HG03439 (cell line): ENCODE measurements around the gene RINT1.
A peak's percentile ranks its signal among the peaks of the same experiment; 100 is the strongest.

Source experiments
- ATAC-seq: cut with Tn5 transposase; IDR thresholded peaks from one replicate; pipeline ENCODE4 v1.9.1; 2021; ENCODE audit warnings: mild to moderate bottlenecking, moderate library complexity; ENCODE audit not compliant: unreplicated experiment

The RINT1 gene

DNA sequence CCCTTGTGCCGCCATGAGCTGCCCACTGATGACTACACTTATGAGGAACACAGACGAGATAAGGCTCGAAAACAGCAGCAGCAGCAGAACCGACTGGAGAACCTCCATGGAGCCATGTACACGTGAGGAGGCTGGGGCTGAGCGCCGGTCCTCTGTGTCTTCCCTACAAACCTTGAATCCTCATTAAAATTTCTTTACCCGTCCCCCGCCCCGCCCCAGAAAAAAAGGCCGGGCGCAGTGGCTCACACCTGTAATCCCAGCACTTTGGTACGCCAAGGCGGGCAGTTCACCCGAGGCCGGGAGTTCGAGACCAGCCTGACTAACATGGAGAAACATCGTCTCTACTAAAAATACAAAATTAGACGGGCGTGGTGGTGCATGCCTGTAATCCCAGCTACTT, 1.5 kb upstream of the RINT1 start:
- ATAC-seq = no peak

- no peak for ATAC-seq
Observed at GRCh38 chr7:105532709-105533460, 884 bp downstream of the RINT1 start.

GRCh38 chr7:105538339-105538738, 6.3 kb downstream of the RINT1 start:
- ATAC-seq = no peak

GRCh38 chr7:105559926-105560325, 27.9 kb downstream of the RINT1 start:
- no peak for ATAC-seq

GRCh38 chr7:105565190-105565589, 33.2 kb downstream of the RINT1 start:
- ATAC-seq = no peak

DNA sequence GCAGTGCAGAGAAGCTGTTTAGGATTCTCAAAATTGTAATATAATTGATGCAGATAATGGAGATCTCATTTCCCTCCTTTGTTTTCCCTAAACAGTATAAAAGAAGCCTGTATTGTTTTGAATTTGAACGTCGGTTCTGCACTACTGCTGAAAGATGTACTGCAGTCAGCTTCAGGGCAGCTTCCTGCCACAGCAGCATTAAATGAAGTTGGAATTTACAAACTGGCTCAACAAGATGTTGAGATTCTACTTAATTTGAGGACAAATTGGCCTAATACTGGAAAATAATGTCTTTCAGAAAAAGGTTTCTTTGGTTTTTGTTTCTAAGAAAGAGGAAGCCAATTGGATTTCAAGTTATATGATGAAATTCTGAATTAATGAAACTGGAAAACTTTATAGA, 35.0 kb downstream of the RINT1 start:
- ATAC-seq = no peak

DNA sequence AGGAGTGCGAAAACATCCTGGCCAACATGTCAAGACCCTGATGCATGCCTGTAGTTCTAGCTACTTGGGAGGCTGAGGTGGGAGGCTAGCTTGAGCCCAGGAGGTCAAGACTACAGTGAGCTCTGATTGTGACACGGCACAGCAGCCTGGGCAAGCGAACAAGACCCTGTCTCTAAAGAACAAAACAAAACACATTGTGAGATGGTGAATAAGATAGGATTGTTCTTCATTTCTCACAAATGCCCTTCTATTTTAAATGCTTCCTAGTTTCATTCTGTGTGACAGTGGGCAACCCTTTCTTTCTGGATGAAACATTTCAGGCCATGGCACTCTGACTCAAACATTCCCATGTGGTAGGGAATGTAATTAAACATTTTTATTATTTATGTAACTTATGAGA, 35.8 kb downstream of the RINT1 start:
- no peak for ATAC-seq

DNA sequence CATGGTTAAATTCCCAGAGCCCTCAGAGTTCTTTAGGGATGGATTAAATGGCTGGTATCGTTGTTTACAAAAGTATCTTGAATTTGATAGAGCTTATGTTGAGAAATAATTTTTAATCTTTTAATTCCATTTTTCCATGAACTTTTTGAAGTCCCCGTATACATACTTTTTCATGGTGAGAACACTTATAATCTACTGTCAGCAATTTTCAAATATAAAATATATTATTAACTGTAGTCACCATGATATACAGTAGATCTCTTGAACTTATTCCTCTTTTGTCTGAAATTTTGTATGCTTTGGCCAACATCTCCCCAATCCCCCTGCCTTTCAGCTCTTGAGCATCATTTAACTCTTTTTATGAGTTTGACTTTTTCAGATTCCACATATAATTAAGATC, 39.9 kb downstream of the RINT1 start:
- no peak for ATAC-seq

DNA sequence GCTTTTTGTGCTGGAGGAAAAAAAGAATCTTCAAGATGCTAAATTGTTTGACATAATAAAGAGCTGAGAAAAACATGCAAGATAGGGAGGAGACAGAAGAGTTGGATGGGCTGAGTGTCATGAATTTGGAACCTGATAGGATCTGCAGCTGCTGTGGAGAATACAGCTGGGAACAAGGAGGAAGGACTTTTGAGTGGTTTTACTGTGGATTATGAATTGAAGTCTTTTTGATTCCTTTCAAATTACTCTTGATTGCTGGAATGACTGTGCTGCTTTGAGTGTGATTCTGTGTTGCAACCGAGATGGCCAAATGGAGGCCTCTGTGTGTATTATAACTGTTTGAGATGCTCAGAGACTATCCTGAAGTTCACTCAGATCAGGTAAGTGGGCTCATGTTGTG, 45.2 kb downstream of the RINT1 start:
- no peak for ATAC-seq

- no peak for ATAC-seq
Observed at GRCh38 chr7:105578496-105578895, 46.5 kb downstream of the RINT1 start.

- no peak for ATAC-seq
Observed at GRCh38 chr7:105580022-105580740, 48.2 kb downstream of the RINT1 start.

DNA sequence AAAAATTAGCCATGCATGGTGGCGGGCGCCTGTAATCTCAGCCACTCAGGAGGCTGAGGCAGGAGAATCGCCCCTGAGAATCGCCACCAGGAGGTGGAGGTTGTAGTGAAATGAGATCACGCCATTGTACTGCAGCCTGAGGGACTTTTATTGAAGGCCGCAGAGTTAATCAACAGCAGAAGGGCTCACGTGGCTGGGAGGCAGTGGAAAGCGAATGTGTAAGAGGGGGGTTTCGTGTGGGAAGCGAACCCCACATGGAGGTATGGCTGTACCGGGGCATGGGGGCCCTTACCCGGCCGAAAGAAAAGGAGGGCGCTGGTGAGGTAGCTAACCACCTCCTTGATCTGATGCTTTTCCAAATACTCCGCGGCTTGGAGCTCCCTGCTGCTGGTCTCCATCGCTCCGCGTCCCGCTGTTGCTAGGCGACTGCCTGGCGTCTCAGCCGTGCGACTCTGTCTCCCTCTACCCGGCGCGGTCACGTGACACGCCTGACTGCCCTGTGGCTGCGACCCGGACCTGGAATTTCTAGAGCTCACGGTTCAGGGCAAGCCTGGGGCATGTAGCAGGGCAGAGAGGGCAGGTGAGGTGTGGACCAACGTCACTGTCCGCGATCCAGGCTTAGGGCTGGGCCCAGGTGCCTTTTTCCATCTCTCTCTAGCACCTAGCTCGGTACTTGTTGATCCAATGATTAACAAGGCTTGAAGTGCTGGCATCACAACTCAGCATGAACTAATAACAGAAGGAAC, 49.2 kb downstream of the RINT1 start, which contains the start of gene EFCAB10:
Gene EFCAB10 (minus strand): TSS at position 428 of the 746 bp plus-strand sequence. CDS start 30 bp downstream, at position 398.
- ATAC-seq = peak; percentile 79

- ATAC-seq = no peak
Observed at GRCh38 chr7:105583061-105583460, 51.1 kb downstream of the RINT1 start.

DNA sequence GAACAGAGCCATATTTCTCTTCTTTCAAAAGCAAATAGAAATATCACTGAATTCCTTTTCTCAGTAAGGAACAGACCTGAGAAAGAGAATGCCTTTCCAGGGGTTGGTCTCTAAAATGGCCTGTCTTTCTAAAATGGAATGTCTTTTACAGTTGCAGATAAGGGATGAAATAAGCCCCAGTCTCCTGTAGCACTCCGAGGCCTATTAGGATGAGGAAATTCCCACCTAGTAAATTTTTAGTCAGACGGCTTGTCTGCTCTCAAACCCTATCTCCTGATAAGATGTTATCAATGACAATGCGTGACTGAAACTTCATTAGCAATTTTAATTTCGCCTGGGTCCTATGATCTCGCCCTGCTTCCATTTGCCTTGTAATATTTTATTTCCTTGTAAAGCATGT, 52.2 kb downstream of the RINT1 start:
- ATAC-seq = no peak

DNA sequence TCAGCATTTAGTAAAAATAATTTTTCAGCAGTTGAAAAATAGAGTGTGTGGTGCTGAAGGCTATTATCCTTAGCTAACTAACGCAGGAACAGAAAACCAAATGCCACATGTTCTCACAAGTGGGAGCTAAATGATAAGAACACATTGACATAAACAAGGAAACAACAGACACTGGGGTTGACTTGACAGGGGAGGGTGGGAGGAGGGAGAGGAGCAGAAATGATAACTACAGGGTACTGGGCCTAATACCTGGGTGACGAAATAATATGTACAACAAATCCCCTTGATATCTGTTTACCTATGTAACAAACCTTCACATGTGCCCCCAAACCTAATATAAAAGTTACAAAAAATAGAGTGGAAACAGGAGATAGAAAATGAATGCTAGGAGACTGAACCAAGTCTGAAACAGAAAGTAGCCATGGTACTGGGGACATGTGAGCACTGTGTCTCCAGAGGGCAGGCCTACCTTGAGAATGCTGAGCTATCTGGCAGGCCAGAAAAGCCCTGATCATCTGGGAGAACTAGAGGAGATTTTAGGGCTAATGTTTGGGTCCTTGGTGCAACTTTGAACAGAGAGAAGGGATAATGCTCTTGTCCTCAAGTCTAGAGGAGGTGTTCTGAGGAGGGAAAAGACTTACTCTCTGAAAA, 54.0 kb downstream of the RINT1 start:
- no peak for ATAC-seq

DNA sequence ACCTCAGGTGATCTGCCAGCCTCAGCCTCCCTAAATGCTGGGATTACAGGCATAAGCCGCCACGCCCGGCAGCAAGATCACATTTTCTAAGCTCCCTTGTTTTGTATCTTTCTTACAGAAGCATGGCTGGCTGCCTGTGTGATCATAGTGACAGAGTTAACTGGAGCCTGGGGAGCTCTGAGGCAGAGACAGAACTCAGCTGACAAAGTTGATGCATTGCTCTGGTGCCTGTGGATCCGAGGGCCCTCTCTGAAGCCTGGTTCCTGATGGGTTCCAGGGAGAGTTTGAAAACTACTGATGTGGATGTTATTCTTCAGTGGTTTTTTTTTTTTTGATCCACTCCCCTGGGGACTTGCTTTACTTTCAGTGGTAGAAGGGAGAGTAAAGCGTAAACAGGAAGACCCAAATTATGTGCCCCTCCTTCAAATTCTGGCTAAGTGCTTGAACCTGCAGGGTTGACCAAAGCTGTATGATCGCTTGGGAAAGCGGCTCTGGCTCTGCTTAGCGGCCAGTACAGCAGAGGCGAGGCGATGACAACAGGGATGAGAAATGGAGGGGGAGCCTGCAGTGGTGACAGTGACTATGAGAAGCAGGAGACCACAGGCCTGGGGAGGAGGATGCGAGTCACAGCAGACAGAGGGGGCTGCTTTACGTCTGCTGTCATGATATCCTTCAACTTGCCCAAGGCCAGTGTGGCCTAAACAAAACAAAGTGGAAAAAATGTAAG, 56.1 kb downstream of the RINT1 start:
- ATAC-seq = no peak

DNA sequence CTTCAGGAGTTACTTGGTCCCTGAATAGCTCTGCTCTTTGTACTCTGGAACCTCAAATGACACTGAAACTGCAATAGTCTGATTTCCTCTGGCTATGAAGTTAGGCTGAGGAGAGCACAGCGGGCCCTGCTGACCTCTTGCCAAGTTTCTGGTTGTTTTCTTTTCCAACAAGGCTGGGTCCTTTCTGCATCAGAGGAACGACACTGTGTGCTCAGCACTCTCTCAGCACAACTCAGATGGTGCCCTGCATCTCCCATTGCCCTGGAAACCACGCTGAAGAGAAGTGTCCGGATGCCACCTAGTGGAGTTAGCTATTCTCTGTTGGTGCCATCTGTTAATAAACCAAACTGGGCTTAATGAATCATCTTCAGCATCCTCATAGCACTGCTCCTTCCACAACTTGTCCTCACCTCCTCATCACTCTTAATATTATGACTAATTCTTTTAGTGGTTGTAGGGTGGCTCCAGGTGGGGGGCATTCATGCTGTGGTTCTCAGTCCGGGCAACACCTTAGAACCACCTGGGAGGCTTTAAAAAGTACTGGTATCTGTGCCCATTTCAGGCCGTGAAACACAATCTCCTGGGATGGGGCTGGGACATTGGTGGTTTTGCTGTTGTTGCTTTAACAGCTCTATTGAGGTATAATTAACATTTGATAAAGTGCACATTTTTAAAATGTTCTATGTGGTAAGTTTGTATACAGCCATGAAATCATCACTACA, 57.5 kb downstream of the RINT1 start:
- ATAC-seq = peak; percentile 86

- no peak for ATAC-seq
Observed at GRCh38 chr7:105590793-105591192, 58.8 kb downstream of the RINT1 start.

DNA sequence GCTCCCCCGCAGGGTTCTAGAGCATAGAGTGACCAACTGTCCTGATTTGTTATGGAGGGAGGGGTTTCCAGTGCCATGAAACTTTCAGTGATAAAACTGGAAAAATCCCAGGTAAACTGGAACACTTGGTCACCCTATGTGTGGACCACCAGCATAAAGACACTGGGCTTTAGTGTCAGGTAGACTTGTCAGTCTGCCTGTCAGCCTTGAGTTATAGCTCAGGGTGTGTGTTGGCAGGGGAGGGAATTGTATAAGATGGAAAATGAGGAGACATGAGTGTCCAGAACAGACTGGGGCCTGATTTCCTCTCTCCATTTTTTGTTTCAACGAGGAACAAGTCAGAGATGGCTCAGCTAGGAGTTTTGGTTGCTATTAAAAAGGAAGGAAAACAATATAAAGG, 59.5 kb downstream of the RINT1 start:
- no peak for ATAC-seq

GRCh38 chr7:105594034-105594433, 62.0 kb downstream of the RINT1 start:
- no peak for ATAC-seq
